RPMI7951 (cell line): ENCODE data around the gene CTNNA3. TPM values are rescaled to one million over a fixed set of nuclear protein-coding genes. Genes with fewer than 3 reads are reported as not detected.

ENCODE experiments used
- DNase-seq: peaks from one replicate; pipeline ENCODE4 v3.0.0-alpha.2; 2012; ENCODE audit warnings: low read depth
- total RNA-seq: library from RNA; depleted of rRNA; stranded (reverse); fragments of >200 nt; shearing (Covaris generic); gene quantifications from 2 replicates; pipeline ENCODE4 v1.2.3, GENCODE V29; 2014; rRNA removed

CTNNA3 gene
- total RNA-seq, 1 experiment from 2014 or later = not detected

DNA sequence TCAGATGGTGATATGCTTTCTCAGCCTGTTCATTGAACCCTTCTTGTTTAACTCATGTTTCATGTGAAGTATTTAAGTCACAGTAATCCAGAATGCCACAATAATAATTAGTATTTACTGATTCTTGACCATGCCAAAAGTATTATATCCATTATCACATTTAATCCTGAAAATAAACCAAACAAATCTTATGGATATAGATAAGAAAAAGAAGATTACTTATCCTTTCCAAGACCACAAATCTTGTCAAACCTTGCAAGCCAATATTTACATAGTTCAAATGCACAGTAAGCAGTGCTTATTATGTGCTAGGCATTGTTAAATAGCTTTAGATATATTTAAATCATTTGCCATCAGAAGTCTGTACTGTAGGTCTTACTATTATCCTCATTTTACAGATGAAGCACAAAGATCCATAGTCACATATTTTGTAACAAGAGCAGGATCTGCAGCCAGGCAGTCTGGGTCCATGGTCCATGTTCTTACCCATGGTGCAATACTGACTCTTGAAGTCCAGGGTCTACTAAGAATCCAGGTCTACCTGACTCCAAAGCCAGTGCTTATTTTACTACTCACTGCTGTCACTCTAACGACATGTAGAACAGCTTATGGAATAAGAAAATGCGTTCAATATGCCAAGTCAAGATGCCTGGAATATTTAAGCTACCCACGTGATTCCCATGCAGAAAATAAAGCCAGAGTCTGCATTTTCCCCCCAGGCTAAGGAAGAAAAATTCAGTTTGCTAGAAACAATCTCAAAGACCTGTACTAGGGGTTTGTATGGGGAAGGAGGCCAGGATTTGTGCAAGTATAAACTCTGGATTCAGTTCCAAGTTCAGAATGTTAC is 1755.0 kb downstream of the CTNNA3 start:
- no peak for DNase-seq

DNA sequence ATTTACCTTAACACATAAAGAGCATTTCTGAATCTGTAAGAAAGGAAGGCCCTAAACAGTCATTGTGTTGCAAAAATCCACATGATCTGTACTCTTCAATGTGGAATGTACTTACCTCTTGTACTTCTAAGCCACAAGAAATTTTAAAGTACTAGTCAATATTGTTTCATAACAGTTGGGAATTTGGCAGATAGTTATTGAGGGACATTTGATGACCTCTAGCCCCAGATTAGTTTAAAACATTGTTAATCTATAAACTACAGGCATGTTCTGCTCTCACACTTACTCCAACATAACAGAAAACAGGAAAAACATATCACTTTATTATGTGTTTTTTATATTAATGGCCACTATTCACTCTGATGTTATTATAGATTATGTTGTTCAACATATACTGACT is 1755.9 kb downstream of the CTNNA3 start:
- no peak for DNase-seq

- DNase-seq = no peak
These were observed 1764.5 kb downstream of the CTNNA3 start for GRCh38 chr10:65931291-65932070.

DNA sequence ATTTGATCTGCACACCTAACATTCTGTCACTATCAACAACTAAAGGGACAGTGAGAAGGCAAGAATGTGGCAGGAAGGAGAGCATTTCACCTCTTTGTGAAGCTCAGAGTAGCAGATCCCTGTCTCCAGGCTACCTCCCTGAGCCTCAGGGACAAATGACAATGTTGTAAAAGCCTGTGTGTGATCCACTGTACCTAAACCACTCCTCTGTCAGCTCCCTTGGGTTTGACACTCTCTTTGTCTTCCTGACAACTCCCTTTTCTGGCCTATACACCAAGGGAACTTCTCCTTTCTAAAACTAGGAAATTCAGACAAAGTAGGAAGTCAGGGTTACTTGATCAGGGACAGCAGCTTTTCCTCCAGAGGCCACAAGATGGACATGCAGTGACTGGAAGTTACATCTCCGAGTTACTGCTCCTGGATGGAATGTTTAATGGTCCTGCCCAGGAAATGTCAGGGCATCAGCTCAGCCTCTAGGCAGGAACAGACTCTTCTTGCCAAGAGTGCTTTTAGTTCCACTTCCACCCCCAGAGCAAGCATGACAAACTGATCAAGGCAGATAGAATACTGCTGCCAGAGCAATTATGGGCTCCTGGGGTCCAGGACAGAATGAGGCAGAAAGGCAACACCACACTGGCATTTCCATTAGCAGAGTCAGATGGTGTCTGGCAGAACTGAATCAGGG is 1784.7 kb downstream of the CTNNA3 start:
- DNase-seq = no peak

GRCh38 chr10:65910209-65910608 is 1785.8 kb downstream of the CTNNA3 start:
- no peak for DNase-seq

GRCh38 chr10:65907199-65907712 is 1788.7 kb downstream of the CTNNA3 start:
- DNase-seq = no peak

GRCh38 chr10:65903620-65904019 is 1792.4 kb downstream of the CTNNA3 start:
- no peak for DNase-seq

DNA sequence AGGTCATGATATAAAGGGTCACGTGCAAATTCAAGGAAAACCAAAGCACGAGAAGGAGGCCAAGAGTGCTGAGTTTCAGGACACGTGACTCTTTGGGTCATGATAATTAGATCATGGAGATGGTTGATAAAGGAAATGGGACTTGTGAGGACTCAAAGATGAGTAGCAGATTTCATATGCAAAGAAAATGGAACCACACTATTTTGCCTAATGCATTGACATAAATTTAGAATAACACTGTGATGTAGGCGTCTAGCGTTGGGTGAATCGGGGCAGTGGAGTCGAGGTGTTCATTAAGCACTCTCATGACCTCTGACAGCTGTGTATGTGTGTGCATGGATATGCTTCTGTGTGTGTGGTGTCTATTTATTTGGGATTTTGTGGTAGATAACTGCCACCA is 1795.7 kb downstream of the CTNNA3 start:
- no peak for DNase-seq

GRCh38 chr10:65898055-65898454 is 1797.9 kb downstream of the CTNNA3 start:
- no peak for DNase-seq

GRCh38 chr10:65894961-65895360 is 1801.0 kb downstream of the CTNNA3 start:
- no peak for DNase-seq

DNA sequence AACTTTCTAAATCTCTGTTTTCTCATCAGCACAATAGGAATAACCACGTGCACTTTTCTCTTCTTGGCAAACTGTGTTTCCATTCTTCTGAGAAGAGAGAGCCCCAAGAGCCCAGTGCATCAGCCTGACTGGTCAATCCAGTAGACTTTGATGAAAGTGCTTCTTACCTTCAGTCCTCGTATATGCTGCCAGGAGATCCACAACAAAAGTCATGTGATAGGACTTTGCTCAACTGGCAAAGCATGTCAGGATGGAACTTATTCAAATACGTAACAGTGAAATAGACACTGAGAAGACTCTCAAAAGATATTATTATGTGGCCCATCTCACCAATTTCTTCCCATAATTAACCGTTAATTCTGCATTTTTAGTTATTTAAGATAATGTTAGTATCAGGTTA is 1801.6 kb downstream of the CTNNA3 start:
- DNase-seq = no peak

- DNase-seq = no peak
These were observed 1802.3 kb downstream of the CTNNA3 start for GRCh38 chr10:65893676-65894075.

- no peak for DNase-seq
These were observed 1803.7 kb downstream of the CTNNA3 start for GRCh38 chr10:65892284-65892683.

DNA sequence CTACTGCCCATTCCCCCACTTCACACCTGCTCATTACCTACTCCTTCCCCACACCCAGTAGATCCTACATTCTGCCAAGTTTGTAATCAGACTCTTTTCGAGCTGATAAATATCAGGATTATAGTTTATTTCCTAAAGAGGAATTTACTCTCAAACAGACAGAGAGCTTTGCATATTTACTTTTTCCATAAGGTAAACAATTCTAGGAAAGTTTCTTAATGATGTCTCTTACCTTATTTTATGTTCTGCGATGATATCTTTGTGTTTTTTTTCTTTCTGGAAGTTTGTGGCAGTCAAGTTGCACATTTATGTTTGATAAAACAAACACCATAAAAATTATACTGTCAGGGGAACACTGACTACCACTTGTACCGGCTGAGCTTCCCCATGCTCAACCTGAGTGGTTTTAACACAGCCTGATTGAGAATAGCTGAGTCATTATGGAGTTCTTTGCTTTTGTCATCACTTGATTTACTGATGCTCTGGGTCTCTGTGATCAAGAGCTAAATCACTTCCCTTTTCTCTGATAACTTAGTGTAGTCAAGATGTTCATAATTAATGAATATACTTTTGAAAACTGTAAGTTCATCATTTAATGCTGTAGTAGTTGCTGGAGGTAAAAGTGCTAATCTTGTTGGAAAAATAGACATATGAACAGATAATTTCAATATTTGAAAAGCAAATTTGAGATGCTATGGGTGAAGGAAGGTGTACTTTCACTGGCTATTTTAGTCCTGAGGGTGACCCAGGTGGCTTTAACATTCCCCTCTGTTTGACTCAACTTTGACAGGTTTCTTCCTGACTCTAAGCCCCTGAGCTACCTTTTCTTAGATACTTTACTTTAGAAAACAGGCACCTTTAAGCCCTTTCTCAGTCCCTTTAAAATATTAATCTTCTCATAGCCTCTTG is 1804.7 kb downstream of the CTNNA3 start:
- no peak for DNase-seq

- no peak for DNase-seq
These were observed 1831.5 kb downstream of the CTNNA3 start for GRCh38 chr10:65864529-65864928.

DNA sequence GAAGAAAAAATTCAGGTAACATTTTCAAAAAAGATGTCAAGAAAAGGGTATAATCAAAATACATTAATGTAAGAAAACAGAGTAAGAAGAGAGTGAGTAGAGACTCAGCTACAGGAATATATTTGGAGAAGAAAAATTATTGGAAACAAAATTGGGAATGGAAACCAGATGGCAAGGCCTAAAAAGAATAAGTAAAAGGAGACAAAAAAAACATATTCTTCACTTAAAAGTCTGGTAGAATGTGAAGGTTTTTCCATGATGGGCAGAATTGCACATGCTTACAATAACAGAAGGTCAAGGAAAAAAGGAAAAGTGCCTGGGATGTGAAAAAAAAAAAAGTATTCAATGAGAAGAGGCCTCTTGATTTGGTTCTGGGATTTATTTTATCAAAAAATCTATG is 1832.0 kb downstream of the CTNNA3 start:
- no peak for DNase-seq

Other genes with a start within 250 kb of the CTNNA3 start
- gene DNAJC12, start 142.0 kb upstream of the CTNNA3 start, total RNA-seq = 3.5 and 3.9 TPM in 2 replicates
- gene SIRT1, start 188.5 kb upstream of the CTNNA3 start, total RNA-seq = 10.5 and 13.7 TPM in 2 replicates